ENCODE data around the gene BRD9. TPM values are rescaled to one million over a fixed set of nuclear protein-coding genes. Genes with fewer than 3 reads are reported as not detected.

The BRD9 gene
- total and polyA plus RNA-seq, 2 of the 13 experiments (the other 11 are each of a cell fraction or from before 2014, with no cell fraction given): 5.2 to 22.9 TPM

DNA sequence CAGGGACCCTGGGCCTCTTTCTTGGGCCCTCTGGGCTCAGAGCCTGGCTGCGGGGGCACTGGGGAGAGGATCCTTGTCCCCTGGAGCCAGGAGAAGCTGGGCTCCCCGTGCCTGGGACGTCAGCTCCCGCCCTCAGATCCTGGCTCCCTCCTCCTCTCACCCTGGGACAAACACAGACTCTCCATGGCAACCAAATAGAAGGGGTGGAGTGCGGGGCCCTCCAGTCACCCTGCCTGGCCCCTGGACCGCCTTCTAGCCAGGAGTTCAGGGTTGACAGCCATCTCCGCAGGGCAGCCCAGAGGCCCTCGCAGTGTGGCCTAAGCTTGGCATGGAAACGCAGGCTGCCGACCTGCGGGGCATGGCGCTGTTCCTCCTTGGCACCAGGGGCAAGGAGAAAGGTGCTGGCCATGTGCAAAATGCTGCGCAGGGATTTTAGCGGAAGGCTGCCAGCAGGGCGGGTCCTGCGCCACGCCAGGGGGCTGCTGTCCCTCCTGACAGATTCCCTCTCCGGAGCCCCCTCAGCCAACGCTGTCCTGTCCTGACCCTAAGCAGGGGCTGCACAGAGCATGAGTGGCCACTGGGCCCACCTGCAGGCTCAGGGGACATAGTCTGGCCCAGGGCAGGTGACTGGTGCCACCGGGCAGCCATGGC, 42.8 kb downstream of the BRD9 start (continued):
- TF ChIP-seq NR2F6 (IDR thresholded peaks at IDR 0.05) (0 out of 2 replicates have a peak, but pooled peaks have one; percentile 11), NR2F6 (CRISPR knock-in tag; IDR thresholded peaks at IDR 0.05) (no peak), SRSF9 (IDR thresholded peaks at IDR 0.05; ENCODE audit: borderline replicate concordance, insufficient read depth, low read depth, low read length, poor library complexity, severe bottlenecking) (no peak), SAP130 (CRISPR knock-in tag; IDR thresholded peaks at IDR 0.05; ENCODE audit: low read depth) (peak; percentile 62), RFX3 (CRISPR knock-in tag; IDR thresholded peaks at IDR 0.05) (peak; percentile 72), ZNF34 (CRISPR knock-in tag; IDR thresholded peaks at IDR 0.05; ENCODE audit: borderline replicate concordance) (0 out of 2 replicates have a peak, but pooled peaks have one; percentile 45), FOXJ3 (CRISPR knock-in tag; IDR thresholded peaks at IDR 0.05; ENCODE audit: borderline replicate concordance) (0 out of 2 replicates have a peak, but pooled peaks have one; percentile 52), SP5 (CRISPR knock-in tag; IDR thresholded peaks at IDR 0.05; ENCODE audit: borderline replicate concordance, low read depth) (peak; percentile 80; the same call in 1 of the 2 replicates), ZNF563 (CRISPR knock-in tag; IDR thresholded peaks at IDR 0.05) (peak; percentile 38; the same call in 1 of the 2 replicates), GATAD1 (CRISPR knock-in tag; IDR thresholded peaks at IDR 0.05) (no peak), ZNF883 (CRISPR knock-in tag; IDR thresholded peaks at IDR 0.05; ENCODE audit: not compliant biosample characterization) (no peak), PHF21A (CRISPR knock-in tag; IDR thresholded peaks at IDR 0.05) (0 out of 2 replicates have a peak, but pooled peaks have one; percentile 2), SKI (IDR thresholded peaks at IDR 0.05; ENCODE audit: partially characterized antibody) (peak; percentile 40), MTA1 (CRISPR knock-in tag; IDR thresholded peaks at IDR 0.05; ENCODE audit: borderline replicate concordance) (peak; percentile 64; the same call in 1 of the 2 replicates), CENPT (CRISPR knock-in tag; IDR thresholded peaks at IDR 0.05; ENCODE audit: low read depth) (0 out of 2 replicates have a peak, but pooled peaks have one; percentile 7), NPAS2 (CRISPR knock-in tag; IDR thresholded peaks at IDR 0.05; ENCODE audit: borderline replicate concordance) (0 out of 2 replicates have a peak, but pooled peaks have one; percentile 37), ZNF816 (CRISPR knock-in tag; IDR thresholded peaks at IDR 0.05; ENCODE audit: borderline replicate concordance) (no peak), ZNF788 (CRISPR knock-in tag; IDR thresholded peaks at IDR 0.05; ENCODE audit: borderline replicate concordance) (peak; percentile 41; the same call in 1 of the 2 replicates), SALL1 (CRISPR knock-in tag; IDR thresholded peaks at IDR 0.05) (peak; percentile 21; the same call in 1 of the 2 replicates)
- TF ChIP-seq, protein P1, sequence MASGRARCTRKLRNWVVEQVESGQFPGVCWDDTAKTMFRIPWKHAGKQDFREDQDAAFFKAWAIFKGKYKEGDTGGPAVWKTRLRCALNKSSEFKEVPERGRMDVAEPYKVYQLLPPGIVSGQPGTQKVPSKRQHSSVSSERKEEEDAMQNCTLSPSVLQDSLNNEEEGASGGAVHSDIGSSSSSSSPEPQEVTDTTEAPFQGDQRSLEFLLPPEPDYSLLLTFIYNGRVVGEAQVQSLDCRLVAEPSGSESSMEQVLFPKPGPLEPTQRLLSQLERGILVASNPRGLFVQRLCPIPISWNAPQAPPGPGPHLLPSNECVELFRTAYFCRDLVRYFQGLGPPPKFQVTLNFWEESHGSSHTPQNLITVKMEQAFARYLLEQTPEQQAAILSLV (CRISPR knock-in tag; IDR thresholded peaks at IDR 0.05; ENCODE audit: borderline replicate concordance): no peak
- TF ChIP-seq, protein P2, sequence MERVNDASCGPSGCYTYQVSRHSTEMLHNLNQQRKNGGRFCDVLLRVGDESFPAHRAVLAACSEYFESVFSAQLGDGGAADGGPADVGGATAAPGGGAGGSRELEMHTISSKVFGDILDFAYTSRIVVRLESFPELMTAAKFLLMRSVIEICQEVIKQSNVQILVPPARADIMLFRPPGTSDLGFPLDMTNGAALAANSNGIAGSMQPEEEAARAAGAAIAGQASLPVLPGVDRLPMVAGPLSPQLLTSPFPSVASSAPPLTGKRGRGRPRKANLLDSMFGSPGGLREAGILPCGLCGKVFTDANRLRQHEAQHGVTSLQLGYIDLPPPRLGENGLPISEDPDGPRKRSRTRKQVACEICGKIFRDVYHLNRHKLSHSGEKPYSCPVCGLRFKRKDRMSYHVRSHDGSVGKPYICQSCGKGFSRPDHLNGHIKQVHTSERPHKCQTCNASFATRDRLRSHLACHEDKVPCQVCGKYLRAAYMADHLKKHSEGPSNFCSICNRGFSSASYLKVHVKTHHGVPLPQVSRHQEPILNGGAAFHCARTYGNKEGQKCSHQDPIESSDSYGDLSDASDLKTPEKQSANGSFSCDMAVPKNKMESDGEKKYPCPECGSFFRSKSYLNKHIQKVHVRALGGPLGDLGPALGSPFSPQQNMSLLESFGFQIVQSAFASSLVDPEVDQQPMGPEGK (CRISPR knock-in tag; IDR thresholded peaks at IDR 0.05): peak; percentile 56
- TF ChIP-seq, protein P3, sequence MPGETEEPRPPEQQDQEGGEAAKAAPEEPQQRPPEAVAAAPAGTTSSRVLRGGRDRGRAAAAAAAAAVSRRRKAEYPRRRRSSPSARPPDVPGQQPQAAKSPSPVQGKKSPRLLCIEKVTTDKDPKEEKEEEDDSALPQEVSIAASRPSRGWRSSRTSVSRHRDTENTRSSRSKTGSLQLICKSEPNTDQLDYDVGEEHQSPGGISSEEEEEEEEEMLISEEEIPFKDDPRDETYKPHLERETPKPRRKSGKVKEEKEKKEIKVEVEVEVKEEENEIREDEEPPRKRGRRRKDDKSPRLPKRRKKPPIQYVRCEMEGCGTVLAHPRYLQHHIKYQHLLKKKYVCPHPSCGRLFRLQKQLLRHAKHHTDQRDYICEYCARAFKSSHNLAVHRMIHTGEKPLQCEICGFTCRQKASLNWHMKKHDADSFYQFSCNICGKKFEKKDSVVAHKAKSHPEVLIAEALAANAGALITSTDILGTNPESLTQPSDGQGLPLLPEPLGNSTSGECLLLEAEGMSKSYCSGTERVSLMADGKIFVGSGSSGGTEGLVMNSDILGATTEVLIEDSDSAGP (CRISPR knock-in tag; IDR thresholded peaks at IDR 0.05; ENCODE audit: borderline replicate concordance): peak; percentile 11; the same call in 1 of the 2 replicates
- TF ChIP-seq, protein P4, sequence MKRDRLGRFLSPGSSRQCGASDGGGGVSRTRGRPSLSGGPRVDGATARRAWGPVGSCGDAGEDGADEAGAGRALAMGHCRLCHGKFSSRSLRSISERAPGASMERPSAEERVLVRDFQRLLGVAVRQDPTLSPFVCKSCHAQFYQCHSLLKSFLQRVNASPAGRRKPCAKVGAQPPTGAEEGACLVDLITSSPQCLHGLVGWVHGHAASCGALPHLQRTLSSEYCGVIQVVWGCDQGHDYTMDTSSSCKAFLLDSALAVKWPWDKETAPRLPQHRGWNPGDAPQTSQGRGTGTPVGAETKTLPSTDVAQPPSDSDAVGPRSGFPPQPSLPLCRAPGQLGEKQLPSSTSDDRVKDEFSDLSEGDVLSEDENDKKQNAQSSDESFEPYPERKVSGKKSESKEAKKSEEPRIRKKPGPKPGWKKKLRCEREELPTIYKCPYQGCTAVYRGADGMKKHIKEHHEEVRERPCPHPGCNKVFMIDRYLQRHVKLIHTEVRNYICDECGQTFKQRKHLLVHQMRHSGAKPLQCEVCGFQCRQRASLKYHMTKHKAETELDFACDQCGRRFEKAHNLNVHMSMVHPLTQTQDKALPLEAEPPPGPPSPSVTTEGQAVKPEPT (CRISPR knock-in tag; IDR thresholded peaks at IDR 0.05; ENCODE audit: low read depth): peak; percentile 11; the same call in 1 of the 2 replicates

Measured in HepG2 (cell line).